Neural progenitor cell (in vitro differentiated cells): ENCODE results near the gene ENDOU.

Experiments
- CTCF ChIP-seq: fragments of 200-600 bp; sonication (generic); IDR thresholded peaks from 2 replicates; pipeline ENCODE4 v1.5.1; 2017; ENCODE audit warnings: antibody characterized with exemption, mild to moderate bottlenecking
- EZH2 ChIP-seq: fragments of 200-600 bp; sonication (generic); IDR thresholded peaks from 2 replicates; pipeline ENCODE4 v1.6.1; 2017; ENCODE audit warnings: antibody characterized with exemption, mild to moderate bottlenecking, moderate library complexity
- EZH2phosphoT487 ChIP-seq: fragments of 200-600 bp; sonication (generic); IDR thresholded peaks from 2 replicates; pipeline ENCODE4 v1.6.1; 2017; ENCODE audit warnings: antibody characterized with exemption

DNA sequence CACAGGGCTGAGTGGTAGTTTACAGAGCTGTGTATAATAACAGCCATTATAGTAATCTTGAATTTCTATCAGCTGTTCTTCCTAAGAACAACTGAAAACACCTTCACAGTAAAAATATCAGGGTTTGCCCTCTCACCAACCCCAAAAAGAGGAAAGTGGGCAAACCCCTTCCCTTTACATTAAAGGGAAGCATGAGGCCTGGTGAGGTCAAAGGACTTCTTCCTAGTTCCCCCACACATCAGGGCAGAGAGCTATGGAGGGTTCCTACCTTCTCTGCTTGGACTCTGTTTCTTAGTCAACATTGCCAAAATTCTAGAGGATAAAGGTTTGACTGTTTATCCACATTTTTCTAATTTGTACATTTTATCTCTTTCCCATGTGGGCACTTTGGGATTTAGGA, 15.0 kb downstream of the ENDOU start:
- TF ChIP-seq CTCF (no peak), EZH2 (no peak), EZH2phosphoT487 (no peak)
